GM23338 (cell line): ENCODE results near the gene FGFR3. TPM values are rescaled to one million over a fixed set of nuclear protein-coding genes. Genes with fewer than 3 reads are reported as not detected.

Source experiments
- ATAC-seq: fragments of 200-7000 bp; cut with Tn5 transposase; 3 replicates; pipeline ENCODE4 v1.9.1; 2020
- DNase-seq: peaks from one replicate; pipeline ENCODE4 v3.0.0-alpha.2; 2015; ENCODE audit warnings: low spot score
- H2AFZ ChIP-seq: fragments of 200-600 bp; sonication (generic); 2 replicates; pipeline ENCODE4 v1.8.0; 2016; ENCODE audit warnings: antibody characterized with exemption, mild to moderate bottlenecking, moderate library complexity
- H3F3A ChIP-seq: fragments of 200-600 bp; sonication (generic); replicated peaks from 2 replicates; pipeline ENCODE4 v1.8.0; 2017; ENCODE audit warnings: antibody characterized with exemption, mixed run types, low read depth
- H3K27ac ChIP-seq: fragments of 200-600 bp; sonication (generic); 2 replicates; pipeline ENCODE4 v1.6.1; 2016; ENCODE audit warnings: low read depth
- H3K27me3 ChIP-seq: fragments of 200-600 bp; sonication (generic); 2 replicates; pipeline ENCODE4 v1.8.0; 2016; ENCODE audit warnings: mild to moderate bottlenecking, mixed run types, moderate library complexity; ENCODE audit not compliant: insufficient read depth
- H3K36me3 ChIP-seq: fragments of 200-600 bp; sonication (generic); 2 replicates; pipeline ENCODE4 v1.8.0; 2016; ENCODE audit warnings: mild to moderate bottlenecking; ENCODE audit not compliant: insufficient read depth
- H3K4me1 ChIP-seq: fragments of 200-600 bp; sonication (generic); 2 replicates; pipeline ENCODE4 v1.8.0; 2016; ENCODE audit warnings: mild to moderate bottlenecking, moderate library complexity; ENCODE audit not compliant: insufficient read depth
- H3K4me2 ChIP-seq: fragments of 200-600 bp; sonication (generic); 2 replicates; pipeline ENCODE4 v1.7.1; 2017; ENCODE audit warnings: mixed run types
- H3K4me3 ChIP-seq: fragments of 200-600 bp; sonication (generic); 2 replicates; pipeline ENCODE4 v1.6.1; 2016; ENCODE audit warnings: mixed run types
- H3K79me2 ChIP-seq: fragments of 200-600 bp; sonication (generic); replicated peaks from 2 replicates; pipeline ENCODE4 v1.8.0; 2017; ENCODE audit warnings: mild to moderate bottlenecking; ENCODE audit not compliant: insufficient read depth
- H3K9me2 ChIP-seq: fragments of 200-600 bp; sonication (generic); 2 replicates; pipeline ENCODE4 v1.8.0; 2017; ENCODE audit not compliant: insufficient read depth
- H4K20me1 ChIP-seq: fragments of 200-600 bp; sonication (generic); replicated peaks from 2 replicates; pipeline ENCODE4 v1.8.0; 2017; ENCODE audit warnings: mild to moderate bottlenecking; ENCODE audit not compliant: insufficient read depth
- H3K27ac Mint-ChIP-seq: 2 replicates; pipeline ENCODE4 v1.8.0; 2020; ENCODE audit warnings: inconsistent platforms, mild to moderate bottlenecking, moderate library complexity, mixed read lengths
- H3K27me3 Mint-ChIP-seq: 3 replicates; pipeline ENCODE4 v1.8.0; 2022; ENCODE audit warnings: low read depth, mild to moderate bottlenecking, moderate library complexity, mixed read lengths, inconsistent platforms; ENCODE audit not compliant: insufficient read depth, poor library complexity
- H3K36me3 Mint-ChIP-seq: 3 replicates; pipeline ENCODE4 v1.8.0; 2021; ENCODE audit warnings: low read depth, mild to moderate bottlenecking, inconsistent platforms, moderate library complexity, mixed read lengths
- H3K4me1 Mint-ChIP-seq: 3 replicates; pipeline ENCODE4 v1.8.0; 2020; ENCODE audit warnings: mild to moderate bottlenecking, inconsistent platforms, mixed read lengths
- H3K4me3 Mint-ChIP-seq: 3 replicates; pipeline ENCODE4 v1.8.0; 2021; ENCODE audit warnings: moderate library complexity, mild to moderate bottlenecking, inconsistent platforms, mixed read lengths
- H3K9me3 Mint-ChIP-seq: 3 replicates; pipeline ENCODE4 v1.8.0; 2020; ENCODE audit warnings: moderate library complexity, mild to moderate bottlenecking, inconsistent platforms, mixed read lengths
- EZH2 ChIP-seq: fragments of 200-600 bp; sonication (generic); IDR thresholded peaks from one replicate; pipeline ENCODE4 v1.8.0; 2017; ENCODE audit warnings: antibody characterized with exemption, mild to moderate bottlenecking, low read depth; ENCODE audit not compliant: unreplicated experiment
- EZH2phosphoT487 ChIP-seq: fragments of 200-600 bp; sonication (generic); IDR thresholded peaks from one replicate; pipeline ENCODE4 v1.8.1; 2018; ENCODE audit warnings: antibody characterized with exemption; ENCODE audit not compliant: unreplicated experiment
- NANOG ChIP-seq: IDR thresholded peaks from 2 replicates; pipeline ENCODE4 v1.6.1; 2016; ENCODE audit warnings: antibody characterized with exemption, borderline replicate concordance
- POLR2AphosphoS5 ChIP-seq: IDR thresholded peaks from 2 replicates; pipeline ENCODE4 v1.6.1; 2016; ENCODE audit warnings: antibody characterized with exemption, low read depth
- STAT1 ChIP-seq: IDR thresholded peaks from one replicate; pipeline ENCODE4 v1.6.1; 2016; ENCODE audit warnings: antibody characterized with exemption; ENCODE audit not compliant: unreplicated experiment
- ZNF114 ChIP-seq: fragments of 250-450 bp; sonication (Bioruptor Pico); IDR thresholded peaks from 2 replicates; pipeline ENCODE4 v1.5.0; 2020; ENCODE audit warnings: mild to moderate bottlenecking, moderate library complexity
- ZNF331 ChIP-seq: fragments of 250-450 bp; sonication (Bioruptor Pico); IDR thresholded peaks from 2 replicates; pipeline ENCODE4 v1.5.0; 2020; ENCODE audit warnings: low read depth, mild to moderate bottlenecking, moderate library complexity
- ZNF462 ChIP-seq: fragments of 250-450 bp; sonication (Bioruptor Pico); IDR thresholded peaks from 2 replicates; pipeline ENCODE4 v1.5.0; 2020; ENCODE audit warnings: mild to moderate bottlenecking, moderate library complexity
- polyA plus RNA-seq: library from polyadenylated mRNA; unstranded; fragments of >200 nt; fragmentation: Nextera tagmentation; extraction: Ambion mirVana; gene quantifications from 2 replicates; pipeline ENCODE4 v1.2.1, GENCODE V29; 2016
- total RNA-seq: library from RNA; depleted of rRNA; stranded (reverse); fragments of >200 nt; shearing (Covaris generic); gene quantifications from 2 replicates; pipeline ENCODE4 v1.2.3, GENCODE V29; 2014
- TF ChIP-seq, protein P1 (sequence below), 2 experiments: fragments of 200-600 bp in 1 of 2; sonication (generic) in 1 of 2; conservative IDR thresholded peaks; 2 replicates each; pipeline versions ENCODE4 v1.5.1 to v1.6.1; 2016 to 2017; ENCODE audit warnings: antibody characterized with exemption in 2 of 2, low read depth in 2 of 2, mild to moderate bottlenecking in 2 of 2, moderate library complexity in 1 of 2
- TF ChIP-seq, protein P2 (sequence below): IDR thresholded peaks from 2 replicates; pipeline ENCODE4 v1.6.1; 2016; ENCODE audit warnings: antibody characterized with exemption
- TF ChIP-seq, protein P3 (sequence below): IDR thresholded peaks from one replicate; pipeline ENCODE4 v1.6.1; 2018; ENCODE audit warnings: antibody characterized with exemption; ENCODE audit not compliant: unreplicated experiment

The FGFR3 gene
- total and polyA plus RNA-seq, 2 experiments from 2014 or later: 3.6 to 17.4 TPM

DNA sequence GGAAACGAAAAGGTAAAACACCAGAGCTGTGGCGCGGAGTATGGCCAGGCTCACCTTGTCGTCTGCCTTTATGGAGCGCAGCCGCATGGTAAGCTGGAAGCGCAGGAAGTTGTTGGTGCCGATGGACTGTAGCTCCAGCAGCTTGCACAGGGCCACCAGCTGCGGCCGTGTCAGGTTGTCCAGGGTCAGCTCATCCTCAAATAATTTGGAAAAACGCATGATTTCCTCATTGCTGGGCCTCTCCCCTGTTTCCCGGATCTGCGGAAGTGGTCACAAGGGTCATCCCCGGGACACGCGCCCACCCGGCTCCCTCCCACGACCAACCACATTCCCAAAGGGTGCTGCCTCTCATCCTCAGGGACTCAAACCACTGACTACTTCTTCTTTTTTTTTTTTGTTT lies 39.6 kb downstream of the FGFR3 start:
- Histone ChIP-seq H4K20me1 (no peaks in the 10 kb centered on the region), H3K27me3 (no peaks in the 10 kb centered on the region), H2AFZ (no peak overlapping the region), H3K4me3 (no peak overlapping the region), H3F3A (no peaks in the 10 kb centered on the region; the same call in 1 of the 2 replicates), H3K9me2 (no peaks in the 10 kb centered on the region), H3K79me2 (no peaks in the 10 kb centered on the region), H3K27ac (no peak overlapping the region), H3K4me2 (no peak overlapping the region), H3K36me3 (peaks cover 3% of the 10 kb centered on the region; the same call in 1 of the 2 replicates), H3K4me1 (no peaks in the 10 kb centered on the region)
- H3K9me3 Mint-ChIP-seq: peaks cover 11% of the 10 kb centered on the region
- peaks cover 10% of the 10 kb centered on the region for H3K4me1 Mint-ChIP-seq
- ATAC-seq (no peak), DNase-seq (no peak)
- H3K4me3 Mint-ChIP-seq: no peak overlapping the region
- H3K27me3 Mint-ChIP-seq: peaks cover 12% of the 10 kb centered on the region
- no peak overlapping the region for H3K27ac Mint-ChIP-seq
- TF ChIP-seq EZH2: no peak
- TF ChIP-seq POLR2AphosphoS5: no peak
- no peak for TF ChIP-seq STAT1
- TF ChIP-seq ZNF462 (CRISPR knock-in tag): no peak
- TF ChIP-seq, protein P1, sequence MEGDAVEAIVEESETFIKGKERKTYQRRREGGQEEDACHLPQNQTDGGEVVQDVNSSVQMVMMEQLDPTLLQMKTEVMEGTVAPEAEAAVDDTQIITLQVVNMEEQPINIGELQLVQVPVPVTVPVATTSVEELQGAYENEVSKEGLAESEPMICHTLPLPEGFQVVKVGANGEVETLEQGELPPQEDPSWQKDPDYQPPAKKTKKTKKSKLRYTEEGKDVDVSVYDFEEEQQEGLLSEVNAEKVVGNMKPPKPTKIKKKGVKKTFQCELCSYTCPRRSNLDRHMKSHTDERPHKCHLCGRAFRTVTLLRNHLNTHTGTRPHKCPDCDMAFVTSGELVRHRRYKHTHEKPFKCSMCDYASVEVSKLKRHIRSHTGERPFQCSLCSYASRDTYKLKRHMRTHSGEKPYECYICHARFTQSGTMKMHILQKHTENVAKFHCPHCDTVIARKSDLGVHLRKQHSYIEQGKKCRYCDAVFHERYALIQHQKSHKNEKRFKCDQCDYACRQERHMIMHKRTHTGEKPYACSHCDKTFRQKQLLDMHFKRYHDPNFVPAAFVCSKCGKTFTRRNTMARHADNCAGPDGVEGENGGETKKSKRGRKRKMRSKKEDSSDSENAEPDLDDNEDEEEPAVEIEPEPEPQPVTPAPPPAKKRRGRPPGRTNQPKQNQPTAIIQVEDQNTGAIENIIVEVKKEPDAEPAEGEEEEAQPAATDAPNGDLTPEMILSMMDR (conservative IDR thresholded peaks at IDR 0.05; ENCODE audit: low read depth in 2 of 2): no peak
- no peak for TF ChIP-seq EZH2phosphoT487
- TF ChIP-seq, protein P2, sequence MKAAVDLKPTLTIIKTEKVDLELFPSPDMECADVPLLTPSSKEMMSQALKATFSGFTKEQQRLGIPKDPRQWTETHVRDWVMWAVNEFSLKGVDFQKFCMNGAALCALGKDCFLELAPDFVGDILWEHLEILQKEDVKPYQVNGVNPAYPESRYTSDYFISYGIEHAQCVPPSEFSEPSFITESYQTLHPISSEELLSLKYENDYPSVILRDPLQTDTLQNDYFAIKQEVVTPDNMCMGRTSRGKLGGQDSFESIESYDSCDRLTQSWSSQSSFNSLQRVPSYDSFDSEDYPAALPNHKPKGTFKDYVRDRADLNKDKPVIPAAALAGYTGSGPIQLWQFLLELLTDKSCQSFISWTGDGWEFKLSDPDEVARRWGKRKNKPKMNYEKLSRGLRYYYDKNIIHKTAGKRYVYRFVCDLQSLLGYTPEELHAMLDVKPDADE: no peak
- TF ChIP-seq ZNF114 (CRISPR knock-in tag): no peak
- TF ChIP-seq ZNF331 (CRISPR knock-in tag): no peak
- no peak for TF ChIP-seq NANOG
- TF ChIP-seq, protein P3, sequence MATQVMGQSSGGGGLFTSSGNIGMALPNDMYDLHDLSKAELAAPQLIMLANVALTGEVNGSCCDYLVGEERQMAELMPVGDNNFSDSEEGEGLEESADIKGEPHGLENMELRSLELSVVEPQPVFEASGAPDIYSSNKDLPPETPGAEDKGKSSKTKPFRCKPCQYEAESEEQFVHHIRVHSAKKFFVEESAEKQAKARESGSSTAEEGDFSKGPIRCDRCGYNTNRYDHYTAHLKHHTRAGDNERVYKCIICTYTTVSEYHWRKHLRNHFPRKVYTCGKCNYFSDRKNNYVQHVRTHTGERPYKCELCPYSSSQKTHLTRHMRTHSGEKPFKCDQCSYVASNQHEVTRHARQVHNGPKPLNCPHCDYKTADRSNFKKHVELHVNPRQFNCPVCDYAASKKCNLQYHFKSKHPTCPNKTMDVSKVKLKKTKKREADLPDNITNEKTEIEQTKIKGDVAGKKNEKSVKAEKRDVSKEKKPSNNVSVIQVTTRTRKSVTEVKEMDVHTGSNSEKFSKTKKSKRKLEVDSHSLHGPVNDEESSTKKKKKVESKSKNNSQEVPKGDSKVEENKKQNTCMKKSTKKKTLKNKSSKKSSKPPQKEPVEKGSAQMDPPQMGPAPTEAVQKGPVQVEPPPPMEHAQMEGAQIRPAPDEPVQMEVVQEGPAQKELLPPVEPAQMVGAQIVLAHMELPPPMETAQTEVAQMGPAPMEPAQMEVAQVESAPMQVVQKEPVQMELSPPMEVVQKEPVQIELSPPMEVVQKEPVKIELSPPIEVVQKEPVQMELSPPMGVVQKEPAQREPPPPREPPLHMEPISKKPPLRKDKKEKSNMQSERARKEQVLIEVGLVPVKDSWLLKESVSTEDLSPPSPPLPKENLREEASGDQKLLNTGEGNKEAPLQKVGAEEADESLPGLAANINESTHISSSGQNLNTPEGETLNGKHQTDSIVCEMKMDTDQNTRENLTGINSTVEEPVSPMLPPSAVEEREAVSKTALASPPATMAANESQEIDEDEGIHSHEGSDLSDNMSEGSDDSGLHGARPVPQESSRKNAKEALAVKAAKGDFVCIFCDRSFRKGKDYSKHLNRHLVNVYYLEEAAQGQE: no peak
- peaks cover 51% of the 10 kb centered on the region for H3K36me3 Mint-ChIP-seq
